Esophagus muscularis mucosa (tissue), 4 donors: ENCODE results near the gene PFDN6. TPM values are rescaled to one million over a fixed set of nuclear protein-coding genes. Genes with fewer than 3 reads are reported as not detected.

ENCODE experiments used
- DNase-seq: peaks from one replicate; pipeline ENCODE4 v3.0.0-alpha.2; 2017; ENCODE audit errors: extremely low spot score
- H3K27ac ChIP-seq, 4 donors: fragments of 200-600 bp; sonication (generic); replicated peaks in 1 of 4; 1 replicate in 3 of 4; 2 replicates in 1 of 4; pipeline ENCODE4 v1.5.1; 2016 to 2019; ENCODE audit warnings: mild to moderate bottlenecking in 1 of 4
- H3K27me3 ChIP-seq, 4 donors: fragments of 200-600 bp; sonication (generic); one replicate each; pipeline versions ENCODE4 v1.5.1 to v1.6.0; 2016 to 2019
- H3K36me3 ChIP-seq, 4 donors: fragments of 200-600 bp; sonication (generic); one replicate each; pipeline ENCODE4 v1.5.1; 2016 to 2019
- H3K4me1 ChIP-seq, 4 donors: fragments of 200-600 bp; sonication (generic); one replicate each; pipeline ENCODE4 v1.5.1; 2016 to 2019
- H3K4me3 ChIP-seq, 4 donors: fragments of 200-600 bp; sonication (generic); 1 replicate in 2 of 4; 2 replicates in 2 of 4; pipeline ENCODE4 v1.5.1; 2016 to 2019; ENCODE audit warnings: mild to moderate bottlenecking in 4 of 4, moderate library complexity in 1 of 4
- H3K9me3 ChIP-seq, 4 donors: fragments of 200-600 bp; sonication (generic); 1 replicate in 3 of 4; 2 replicates in 1 of 4; pipeline ENCODE4 v1.5.1; 2016 to 2019
- EP300 ChIP-seq: sonication (generic); formaldehyde crosslinking; IDR thresholded peaks from one replicate; pipeline ENCODE4 v1.6.1; 2017; ENCODE audit warnings: antibody characterized with exemption
- POLR2A ChIP-seq: fragments of 450-650 bp; IDR thresholded peaks from one replicate; pipeline ENCODE4 v1.6.1; 2017; ENCODE audit warnings: antibody characterized with exemption, moderate library complexity, mild to moderate bottlenecking, low read depth
- POLR2AphosphoS5 ChIP-seq, 2 donors: sonication (generic); formaldehyde crosslinking; IDR thresholded peaks; one replicate each; pipeline ENCODE4 v1.6.1; 2017; ENCODE audit warnings: antibody characterized with exemption in 2 of 2
- WGBS: methylation state at CpG from one replicate; pipeline ENCODE4 v1.1.5; 2018; 5-methylcytosine and 5-hydroxymethylcytosine counted together
- intact Hi-C: fragments of 100-400 bp; cut with DNase I; formaldehyde crosslinking; loops from one replicate; pipeline ENCODE4 v1.15.1; 2023
- total RNA-seq, 4 donors: library from RNA; depleted of rRNA; stranded (reverse); fragments of >200 nt; gene quantifications; one replicate each; pipeline versions ENCODE4 v1.1.0 to v1.2.1, GENCODE V29; 2016
- TF ChIP-seq, protein P1 (sequence below), 3 experiments: fragments of 200-600 bp in 2 of 3; fragments of 450-650 bp in 1 of 3; sonication (generic) in 2 of 3; IDR thresholded peaks; one replicate each; pipeline ENCODE4 v1.5.1; 2017 to 2019; ENCODE audit warnings: antibody characterized with exemption in 3 of 3, mild to moderate bottlenecking in 2 of 3, moderate library complexity in 1 of 3

Gene PFDN6
- total RNA-seq, 4 donors from 2014 or later: 29.1 to 54.2 (median 43.7) TPM

DNA sequence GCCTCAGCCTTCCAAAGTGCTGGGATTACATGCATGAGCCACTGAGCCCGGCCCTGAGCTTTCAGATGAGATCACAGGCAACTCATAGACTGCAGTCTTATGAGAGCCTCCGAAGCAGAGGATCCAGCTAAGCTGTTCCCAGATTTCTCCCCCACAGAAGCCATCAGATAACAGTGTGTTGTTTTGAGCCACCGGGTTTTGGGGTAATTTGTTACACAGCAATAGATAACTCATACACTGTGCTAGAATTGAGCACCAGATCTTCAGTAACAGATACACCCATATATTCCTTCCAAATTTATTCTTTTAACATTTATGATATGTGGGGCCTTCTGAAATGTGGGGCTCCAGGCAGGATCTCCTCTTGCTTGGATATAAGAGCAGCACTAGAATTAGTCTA is 47.1 kb downstream of the PFDN6 start:
- Histone ChIP-seq H3K4me3 (no peak overlapping the region), H3K27ac (no peak overlapping the region), H3K9me3 (no peaks in the 10 kb centered on the region), H3K4me1 (no peaks in the 10 kb centered on the region), H3K36me3 (no peaks in the 10 kb centered on the region), H3K27me3 (no peaks in the 10 kb centered on the region)
- no peak for DNase-seq
- WGBS: 100% methylated on average over 1 of the region's 3 CpGs
- no peak for TF ChIP-seq POLR2AphosphoS5 (IDR thresholded peaks at IDR 0.05)
- TF ChIP-seq, protein P1, sequence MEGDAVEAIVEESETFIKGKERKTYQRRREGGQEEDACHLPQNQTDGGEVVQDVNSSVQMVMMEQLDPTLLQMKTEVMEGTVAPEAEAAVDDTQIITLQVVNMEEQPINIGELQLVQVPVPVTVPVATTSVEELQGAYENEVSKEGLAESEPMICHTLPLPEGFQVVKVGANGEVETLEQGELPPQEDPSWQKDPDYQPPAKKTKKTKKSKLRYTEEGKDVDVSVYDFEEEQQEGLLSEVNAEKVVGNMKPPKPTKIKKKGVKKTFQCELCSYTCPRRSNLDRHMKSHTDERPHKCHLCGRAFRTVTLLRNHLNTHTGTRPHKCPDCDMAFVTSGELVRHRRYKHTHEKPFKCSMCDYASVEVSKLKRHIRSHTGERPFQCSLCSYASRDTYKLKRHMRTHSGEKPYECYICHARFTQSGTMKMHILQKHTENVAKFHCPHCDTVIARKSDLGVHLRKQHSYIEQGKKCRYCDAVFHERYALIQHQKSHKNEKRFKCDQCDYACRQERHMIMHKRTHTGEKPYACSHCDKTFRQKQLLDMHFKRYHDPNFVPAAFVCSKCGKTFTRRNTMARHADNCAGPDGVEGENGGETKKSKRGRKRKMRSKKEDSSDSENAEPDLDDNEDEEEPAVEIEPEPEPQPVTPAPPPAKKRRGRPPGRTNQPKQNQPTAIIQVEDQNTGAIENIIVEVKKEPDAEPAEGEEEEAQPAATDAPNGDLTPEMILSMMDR (IDR thresholded peaks at IDR 0.05): no peak
- TF ChIP-seq POLR2A: no peak
- no peak for TF ChIP-seq EP300
- intact Hi-C loops: no loop called here

DNA sequence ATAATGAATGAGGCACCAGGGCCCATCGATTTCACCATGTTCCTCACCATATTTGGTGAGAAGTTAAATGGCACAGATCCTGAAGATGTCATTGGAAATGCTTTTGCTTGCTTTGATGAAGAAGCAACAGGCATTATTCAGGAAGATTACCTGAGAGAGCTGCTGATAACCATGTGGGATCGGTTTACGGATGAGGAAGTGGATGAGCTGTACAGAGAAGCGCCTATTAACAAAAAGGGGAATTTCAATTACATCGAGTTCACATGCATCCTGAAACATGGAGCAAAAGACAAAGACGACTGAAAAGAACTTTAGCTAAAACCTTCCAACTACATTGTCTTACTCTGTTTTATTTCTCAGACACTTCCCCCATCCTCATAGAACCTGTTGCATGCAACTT is 49.8 kb downstream of the PFDN6 start:
- Histone ChIP-seq H3K27ac (no peak overlapping the region), H3K4me1 (no peaks in the 10 kb centered on the region), H3K4me3 (no peak overlapping the region), H3K36me3 (no peaks in the 10 kb centered on the region), H3K9me3 (no peaks in the 10 kb centered on the region), H3K27me3 (no peaks in the 10 kb centered on the region)
- no peak for TF ChIP-seq POLR2A
- TF ChIP-seq POLR2AphosphoS5 (IDR thresholded peaks at IDR 0.05): no peak
- TF ChIP-seq, protein P1 (IDR thresholded peaks at IDR 0.05): no peak
- TF ChIP-seq EP300: no peak
- intact Hi-C loops: no loop called here
- DNase-seq: no peak
- 85% methylated on average over 6 of the region's 6 CpGs for WGBS

Other genes starting within 250 kb of the PFDN6 start
- 10 to 100 TPM; 28.5 to 91.3 (median 65.9) TPM for gene HLA-DPA1, start 216.0 kb upstream of the PFDN6 start, total RNA-seq
- 10 to 100 TPM; 38.6 to 95.8 (median 61.7) TPM for gene HLA-DPB1, start 213.6 kb upstream of the PFDN6 start, total RNA-seq
- gene COL11A2, start 97.1 kb upstream of the PFDN6 start, total RNA-seq: 1 to 10 TPM in 1 of 4 donors, under 1 TPM in 2, not detected in 1; 0.17 to 1.1 (median 0.19) TPM
- gene RXRB, start 88.9 kb upstream of the PFDN6 start, total RNA-seq: 10 to 100 TPM; 21.5 to 34.1 (median 32.2) TPM
- gene SLC39A7, start 88.7 kb upstream of the PFDN6 start, total RNA-seq: 10 to 100 TPM; 43.6 to 80.1 (median 62.3) TPM
- gene HSD17B8, start 84.9 kb upstream of the PFDN6 start, total RNA-seq: 10 to 100 TPM in 3 of 4 donors, 1 to 10 TPM in 1; 2.0 to 15.0 (median 12.9) TPM
- gene RING1, start 81.1 kb upstream of the PFDN6 start, total RNA-seq: 10 to 100 TPM; 15.0 to 25.3 (median 20.6) TPM
- gene VPS52, start 17.7 kb upstream of the PFDN6 start, total RNA-seq: 10 to 100 TPM; 22.5 to 34.9 (median 31.8) TPM
- gene RPS18, start 17.5 kb upstream of the PFDN6 start, total RNA-seq: 1,000 to 10,000 TPM; 1,642 to 3,082 (median 2,562) TPM
- 10 to 100 TPM; 13.1 to 26.8 (median 24.2) TPM for gene B3GALT4, start 12.5 kb upstream of the PFDN6 start, total RNA-seq
- 10 to 100 TPM; 30.5 to 42.6 (median 35.7) TPM for gene WDR46, start 362 bp upstream of the PFDN6 start, total RNA-seq
- gene RGL2, start 9.3 kb downstream of the PFDN6 start, total RNA-seq: 10 to 100 TPM; 38.2 to 89.3 (median 65.3) TPM
- 100 to 1,000 TPM in 1 of 4 donors, 10 to 100 TPM in 3; 69.8 to 150 (median 86.6) TPM for gene TAPBP, start 24.5 kb downstream of the PFDN6 start, total RNA-seq
- 10 to 100 TPM; 12.9 to 24.2 (median 15.8) TPM for gene ZBTB22, start 28.1 kb downstream of the PFDN6 start, total RNA-seq
- gene DAXX, start 33.4 kb downstream of the PFDN6 start, total RNA-seq: 10 to 100 TPM; 29.5 to 51.1 (median 40.9) TPM
- gene KIFC1, start 102.2 kb downstream of the PFDN6 start, total RNA-seq: 1 to 10 TPM in 1 of 4 donors, under 1 TPM in 2, not detected in 1; 0.39 to 1.1 (median 0.42) TPM
- gene PHF1, start 121.4 kb downstream of the PFDN6 start, total RNA-seq: 10 to 100 TPM; 68.5 to 91.5 (median 84.9) TPM
- gene CUTA, start 128.5 kb downstream of the PFDN6 start, total RNA-seq: 100 to 1,000 TPM; 109 to 136 (median 123) TPM
- 10 to 100 TPM in 3 of 4 donors, 1 to 10 TPM in 1; 8.0 to 17.6 (median 13.2) TPM for gene SYNGAP1, start 130.5 kb downstream of the PFDN6 start, total RNA-seq
- 1 to 10 TPM; 1.7 to 3.5 (median 3.0) TPM for gene ZBTB9, start 165.0 kb downstream of the PFDN6 start, total RNA-seq